Measurements from ENCODE around the gene KAT2B. TPM values are rescaled to one million over a fixed set of nuclear protein-coding genes. Genes with fewer than 3 reads are reported as not detected.
"Not testable (repeated sequence)": the region's sequence is repeated elsewhere in the genome, so short reads cannot be mapped to it uniquely, and the experiment has no call there.

The KAT2B gene
- total RNA-seq, 1 donor from 2014 or later: 8.1 TPM

DNA sequence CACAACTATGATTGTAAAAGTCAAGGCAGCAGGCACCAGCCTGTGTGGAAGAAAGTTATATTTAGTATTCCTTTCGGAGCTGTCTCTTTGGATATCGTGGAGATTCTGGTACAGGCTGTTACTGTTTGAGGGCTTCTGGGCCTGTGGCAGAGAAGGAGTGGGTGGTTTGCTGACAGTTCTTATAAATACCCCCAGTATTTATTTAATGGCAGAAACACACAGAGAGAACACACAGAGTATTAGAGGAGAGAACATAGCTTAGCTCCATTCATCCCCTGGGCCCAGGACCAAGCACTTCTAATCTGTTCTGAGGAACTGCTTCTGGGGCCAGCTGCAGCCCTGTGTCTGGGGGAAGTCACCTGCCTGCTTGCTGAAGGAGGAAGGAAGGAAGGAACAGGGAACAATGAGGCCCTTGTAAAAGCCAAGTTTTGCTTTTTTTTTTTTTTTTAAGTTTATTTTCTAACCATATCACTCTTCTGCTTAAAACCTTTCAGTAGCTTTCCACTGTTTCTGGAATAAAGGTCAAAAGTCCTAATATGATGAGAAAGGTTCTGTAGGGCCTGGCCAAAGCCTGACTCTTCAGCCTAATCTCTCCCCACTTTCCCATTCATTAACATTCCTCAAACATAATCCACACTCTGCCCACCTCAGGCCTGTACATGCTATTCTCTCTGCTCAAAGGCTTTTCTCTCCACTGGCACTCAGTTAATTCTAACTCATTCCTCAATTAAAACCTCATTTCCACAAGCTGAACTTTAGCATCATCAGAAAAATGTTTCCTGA, 16.4 kb upstream of the KAT2B start:
- no peaks in the 10 kb centered on the region for H3K36me3 Mint-ChIP-seq (ENCODE audit: low read depth)
- no peak overlapping the region for H3K4me3 Mint-ChIP-seq (ENCODE audit: unreplicated experiment)
- H3K4me1 Mint-ChIP-seq (ENCODE audit: low read depth): peaks cover 5% of the 10 kb centered on the region
- H3K9me3 Mint-ChIP-seq (ENCODE audit: low read depth): no peaks in the 10 kb centered on the region
- no peaks in the 10 kb centered on the region for H3K27me3 Mint-ChIP-seq (ENCODE audit: low read depth)
- no peak for DNase-seq (ENCODE audit: low spot score)
- TF ChIP-seq, protein P1, sequence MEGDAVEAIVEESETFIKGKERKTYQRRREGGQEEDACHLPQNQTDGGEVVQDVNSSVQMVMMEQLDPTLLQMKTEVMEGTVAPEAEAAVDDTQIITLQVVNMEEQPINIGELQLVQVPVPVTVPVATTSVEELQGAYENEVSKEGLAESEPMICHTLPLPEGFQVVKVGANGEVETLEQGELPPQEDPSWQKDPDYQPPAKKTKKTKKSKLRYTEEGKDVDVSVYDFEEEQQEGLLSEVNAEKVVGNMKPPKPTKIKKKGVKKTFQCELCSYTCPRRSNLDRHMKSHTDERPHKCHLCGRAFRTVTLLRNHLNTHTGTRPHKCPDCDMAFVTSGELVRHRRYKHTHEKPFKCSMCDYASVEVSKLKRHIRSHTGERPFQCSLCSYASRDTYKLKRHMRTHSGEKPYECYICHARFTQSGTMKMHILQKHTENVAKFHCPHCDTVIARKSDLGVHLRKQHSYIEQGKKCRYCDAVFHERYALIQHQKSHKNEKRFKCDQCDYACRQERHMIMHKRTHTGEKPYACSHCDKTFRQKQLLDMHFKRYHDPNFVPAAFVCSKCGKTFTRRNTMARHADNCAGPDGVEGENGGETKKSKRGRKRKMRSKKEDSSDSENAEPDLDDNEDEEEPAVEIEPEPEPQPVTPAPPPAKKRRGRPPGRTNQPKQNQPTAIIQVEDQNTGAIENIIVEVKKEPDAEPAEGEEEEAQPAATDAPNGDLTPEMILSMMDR (IDR thresholded peaks at IDR 0.05): no peak
- H3K27ac Mint-ChIP-seq (ENCODE audit: unreplicated experiment): no peak overlapping the region

GRCh38 chr3:20027136-20027535, 13.1 kb upstream of the KAT2B start:
- Mint-ChIP-seq H3K9me3 (ENCODE audit: low read depth) (no peaks in the 10 kb centered on the region), H3K36me3 (ENCODE audit: low read depth) (no peaks in the 10 kb centered on the region), H3K27ac (ENCODE audit: unreplicated experiment) (no peak overlapping the region), H3K4me1 (ENCODE audit: low read depth) (peaks cover 5% of the 10 kb centered on the region), H3K27me3 (ENCODE audit: low read depth) (no peaks in the 10 kb centered on the region), H3K4me3 (ENCODE audit: unreplicated experiment) (no peak overlapping the region)
- no peak for DNase-seq (ENCODE audit: low spot score)
- TF ChIP-seq, protein P1 (IDR thresholded peaks at IDR 0.05): no peak

DNA sequence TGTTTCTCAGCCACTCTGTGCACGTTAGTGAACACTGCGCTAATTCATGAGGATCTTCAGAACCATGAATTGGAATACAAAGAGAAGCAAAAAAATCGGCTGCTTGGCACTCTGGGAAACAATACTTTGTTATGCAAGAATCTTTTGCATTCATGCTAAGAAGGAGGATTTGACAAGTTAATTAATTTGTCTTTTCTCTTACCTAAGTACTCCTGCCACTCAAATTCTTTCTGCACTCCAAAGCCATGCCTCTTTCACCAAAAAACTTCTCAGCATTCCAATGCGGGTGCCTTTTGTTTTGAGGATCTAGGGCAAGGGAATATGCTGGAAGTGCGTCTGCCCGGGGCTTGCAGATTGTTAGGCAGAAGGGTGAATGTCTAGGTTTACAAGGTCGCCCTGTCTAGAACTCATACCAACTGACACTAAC, 11.3 kb upstream of the KAT2B start:
- Mint-ChIP-seq H3K36me3 (ENCODE audit: low read depth) (no peaks in the 10 kb centered on the region), H3K9me3 (ENCODE audit: low read depth) (no peaks in the 10 kb centered on the region), H3K4me3 (ENCODE audit: unreplicated experiment) (no peak overlapping the region), H3K27ac (ENCODE audit: unreplicated experiment) (no peak overlapping the region), H3K27me3 (ENCODE audit: low read depth) (no peaks in the 10 kb centered on the region), H3K4me1 (ENCODE audit: low read depth) (no peaks in the 10 kb centered on the region)
- DNase-seq (ENCODE audit: low spot score): no peak
- TF ChIP-seq, protein P1 (IDR thresholded peaks at IDR 0.05): no peak

GRCh38 chr3:20031939-20032338, 8.3 kb upstream of the KAT2B start:
- not testable (repeated sequence) for H3K4me1 Mint-ChIP-seq (ENCODE audit: low read depth); DNase-seq (ENCODE audit: low spot score); H3K36me3 Mint-ChIP-seq (ENCODE audit: low read depth); H3K4me3 Mint-ChIP-seq (ENCODE audit: unreplicated experiment); H3K27ac Mint-ChIP-seq (ENCODE audit: unreplicated experiment); H3K27me3 Mint-ChIP-seq (ENCODE audit: low read depth); H3K9me3 Mint-ChIP-seq (ENCODE audit: low read depth)

GRCh38 chr3:20035019-20035418, 5.2 kb upstream of the KAT2B start:
- H3K27ac Mint-ChIP-seq (ENCODE audit: unreplicated experiment): no peak overlapping the region
- no peak overlapping the region for H3K4me3 Mint-ChIP-seq (ENCODE audit: unreplicated experiment)
- DNase-seq (ENCODE audit: low spot score): no peak
- TF ChIP-seq, protein P1 (IDR thresholded peaks at IDR 0.05): no peak
- H3K27me3 Mint-ChIP-seq (ENCODE audit: low read depth): no peaks in the 10 kb centered on the region
- H3K9me3 Mint-ChIP-seq (ENCODE audit: low read depth): no peaks in the 10 kb centered on the region
- H3K36me3 Mint-ChIP-seq (ENCODE audit: low read depth): no peaks in the 10 kb centered on the region
- peaks cover 10% of the 10 kb centered on the region for H3K4me1 Mint-ChIP-seq (ENCODE audit: low read depth)

All from chondrocyte (in vitro differentiated cells).